K562 (cell line): Measurements from ENCODE around the gene GCGR. TPM values are rescaled to one million over a fixed set of nuclear protein-coding genes. Genes with fewer than 3 reads are reported as not detected.

Experiments used
- ATAC-seq: fragments of 200-7000 bp; cut with Tn5 transposase; 3 replicates; pipeline ENCODE4 v1.9.1; 2020; ENCODE audit warnings: moderate library complexity
- BruUV-seq: library from RNA; stranded (reverse); fragments of 400-500 nt; replicated peaks from 2 replicates; lab custom pipeline; 2021; lab: Mats Ljungman, UMichigan
- CTCF ChIA-PET: fragments of 300-600 bp; formaldehyde crosslinking; extraction: SDS; loops from one replicate; lab custom pipeline; 2021; ENCODE audit warnings: low intra/inter-chr PET ratio; lab: Yijun Ruan, JAX
- POLR2A ChIA-PET: fragments of 300-600, 350-650 bp; sonication (Branson Sonifier 250); formaldehyde crosslinking; extraction: SDS; loops from one replicate; lab custom pipeline; 2021; ENCODE audit warnings: antibody characterized with exemption, inconsistent platforms; lab: Yijun Ruan, JAX
- DNase-seq, 4 experiments: peaks; one replicate each; pipeline versions ENCODE4 v3.0.0 to v3.0.0-alpha.2; 2011 to 2018; ENCODE audit warnings: low spot score in 3 of 4, mixed read lengths in 3 of 4; ENCODE audit errors: extremely low read depth in 1 of 4
- FAIRE-seq: peaks from 2 replicates; lab custom pipeline; 2011; peaks lifted over from hg19 to GRCh38; lab: Jason Lieb, UNC
- H2AFZ ChIP-seq: 2 replicates; pipeline ENCODE4 v1.6.0; 2011; ENCODE audit warnings: low read depth, low read length, control low read depth, inconsistent platforms
- H3K27ac ChIP-seq: fragments of 200-600 bp; 3 replicates; pipeline ENCODE4 v1.8.0; 2011; ENCODE audit warnings: low read depth, mild to moderate bottlenecking, control low read depth, inconsistent platforms, low read length, moderate library complexity, mixed read lengths; ENCODE audit errors: extremely low read depth
- H3K27me3 ChIP-seq, 2 experiments: fragments of 300-600 bp in 1 of 2; 2 replicates in 1 of 2; 3 replicates in 1 of 2; pipeline versions ENCODE4 v1.6.0 to v1.8.0; 2011; ENCODE audit warnings: inconsistent platforms in 2 of 2, low read length in 2 of 2, mild to moderate bottlenecking in 1 of 2, mixed read lengths in 1 of 2, moderate library complexity in 1 of 2; ENCODE audit not compliant: control insufficient read depth in 2 of 2, insufficient read depth in 2 of 2
- H3K36me3 ChIP-seq: fragments of 300-600 bp; 3 replicates; pipeline ENCODE4 v1.8.0; 2011; ENCODE audit warnings: mild to moderate bottlenecking, low read length, inconsistent platforms; ENCODE audit not compliant: control insufficient read depth, insufficient read depth
- H3K4me1 ChIP-seq, 2 experiments: fragments of 200-600 bp in 1 of 2; replicated peaks in 1 of 2; 2 replicates in 1 of 2; 3 replicates in 1 of 2; pipeline versions ENCODE4 v1.5.1 to v1.8.0; 2011; ENCODE audit warnings: inconsistent platforms in 2 of 2, low read length in 2 of 2, mild to moderate bottlenecking in 1 of 2, mixed read lengths in 1 of 2, moderate library complexity in 1 of 2; ENCODE audit not compliant: control insufficient read depth in 2 of 2, insufficient read depth in 2 of 2
- H3K4me2 ChIP-seq: 2 replicates; pipeline ENCODE4 v1.6.1; 2011; ENCODE audit warnings: low read length, control low read depth, inconsistent platforms, mixed read lengths; ENCODE audit not compliant: insufficient read depth
- H3K4me3 ChIP-seq: fragments of 200-600 bp; sonication (generic), shearing (Covaris generic); 2 replicates; pipeline ENCODE4 v1.5.1; 2016; ENCODE audit warnings: control low read depth, inconsistent platforms
- H3K79me2 ChIP-seq: fragments of 200-600 bp; 3 replicates; pipeline ENCODE4 v1.8.0; 2011; ENCODE audit warnings: low read length, inconsistent platforms; ENCODE audit not compliant: control insufficient read depth, insufficient read depth
- H3K9ac ChIP-seq, 2 experiments: 2 replicates each; pipeline versions ENCODE4 v1.6.0 to v1.6.1; 2011; ENCODE audit warnings: low read depth in 2 of 2, low read length in 2 of 2, control low read depth in 1 of 2, inconsistent platforms in 1 of 2, mild to moderate bottlenecking in 1 of 2, mixed read lengths in 1 of 2; ENCODE audit not compliant: insufficient read depth in 1 of 2
- H3K9me1 ChIP-seq: one replicate; pipeline ENCODE4 v1.6.0; 2011; ENCODE audit warnings: inconsistent platforms, mild to moderate bottlenecking, low read length, moderate library complexity; ENCODE audit not compliant: control insufficient read depth, insufficient read depth
- H3K9me3 ChIP-seq: replicated peaks from 2 replicates; pipeline ENCODE4 v1.5.1; 2011; ENCODE audit warnings: low read depth, low read length, inconsistent platforms; ENCODE audit not compliant: control insufficient read depth, insufficient read depth
- H4K20me1 ChIP-seq: replicated peaks from 2 replicates; pipeline ENCODE4 v1.6.1; 2011; ENCODE audit warnings: low read length, inconsistent platforms, mixed read lengths; ENCODE audit not compliant: control insufficient read depth, insufficient read depth
- BRD4 ChIP-seq: fragments of 200-600 bp; sonication (generic); IDR thresholded peaks from 2 replicates; pipeline ENCODE4 v1.6.1; 2017; ENCODE audit warnings: inconsistent platforms
- CREB3 ChIP-seq: fragments of 450-650 bp; conservative IDR thresholded peaks from 2 replicates; pipeline ENCODE4 v1.6.1; 2016; ENCODE audit warnings: missing genetic modification characterization, low read depth, mild to moderate bottlenecking, missing compliant biosample characterization, moderate library complexity
- FOSL1 ChIP-seq: fragments of 200-800 bp; sonication (Bioruptor generic); conservative IDR thresholded peaks from 2 replicates; pipeline ENCODE4 v1.6.1; 2016; ENCODE audit warnings: missing genetic modification characterization, missing compliant biosample characterization
- GABPA ChIP-seq: fragments of 200-800 bp; sonication (Bioruptor generic); conservative IDR thresholded peaks from 2 replicates; pipeline ENCODE4 v1.6.1; 2016; ENCODE audit warnings: low read depth, missing genetic modification characterization, missing compliant biosample characterization
- GTF2E2 ChIP-seq: fragments of 200-800 bp; sonication (Bioruptor generic); IDR thresholded peaks from 2 replicates; pipeline ENCODE4 v1.6.1; 2016; ENCODE audit warnings: missing genetic modification characterization, missing compliant biosample characterization
- HNRNPLL ChIP-seq: fragments of 200-400 bp; formaldehyde crosslinking; IDR thresholded peaks from 2 replicates; pipeline ENCODE4 v1.6.1; 2017; ENCODE audit warnings: low read length, low read depth, mild to moderate bottlenecking; ENCODE audit not compliant: poor library complexity, severe bottlenecking
- KAT8 ChIP-seq: fragments of 450-650 bp; IDR thresholded peaks from 2 replicates; pipeline ENCODE4 v1.6.1; 2016; ENCODE audit warnings: low read depth, mild to moderate bottlenecking
- MCM3 ChIP-seq: fragments of 450-650 bp; IDR thresholded peaks from 2 replicates; pipeline ENCODE4 v1.6.1; 2016
- NCOR1 ChIP-seq: fragments of 450-650 bp; IDR thresholded peaks from 2 replicates; pipeline ENCODE4 v1.6.1; 2016; ENCODE audit warnings: mild to moderate bottlenecking, moderate library complexity
- NFRKB ChIP-seq: fragments of 450-650 bp; IDR thresholded peaks from 2 replicates; pipeline ENCODE4 v1.6.1; 2016; ENCODE audit warnings: low read depth
- NRF1 ChIP-seq, 2 experiments: fragments of 450-650 bp; IDR thresholded peaks in 1 of 2; conservative IDR thresholded peaks in 1 of 2; 2 replicates each; pipeline ENCODE4 v1.6.1; 2014; ENCODE audit warnings: mild to moderate bottlenecking in 2 of 2
- POLR2G ChIP-seq: fragments of 200-400 bp; formaldehyde crosslinking; IDR thresholded peaks from 2 replicates; pipeline ENCODE4 v1.6.1; 2017; ENCODE audit warnings: low read depth, mild to moderate bottlenecking, antibody characterized with exemption, low read length, moderate library complexity
- PURB ChIP-seq: sonication (generic); formaldehyde crosslinking; IDR thresholded peaks from 2 replicates; pipeline ENCODE4 v1.9.0; 2021; ENCODE audit warnings: low read depth, mild to moderate bottlenecking, missing genetic modification reagents
- PYGO2 ChIP-seq: fragments of 450-650 bp; IDR thresholded peaks from 2 replicates; pipeline ENCODE4 v1.6.1; 2016; ENCODE audit warnings: mild to moderate bottlenecking, missing genetic modification characterization, moderate library complexity, missing compliant biosample characterization
- RBBP5 ChIP-seq: fragments of 200-600 bp; sonication (generic); IDR thresholded peaks from 2 replicates; pipeline ENCODE4 v1.6.1; 2012; ENCODE audit warnings: borderline replicate concordance, mild to moderate bottlenecking, low read length, control low read depth, inconsistent platforms; ENCODE audit not compliant: insufficient read depth, poor library complexity, severe bottlenecking
- RBFOX2 ChIP-seq: fragments of 200-400 bp; formaldehyde crosslinking; IDR thresholded peaks from 2 replicates; pipeline ENCODE4 v1.6.1; 2017; ENCODE audit warnings: low read depth, mild to moderate bottlenecking, low read length, moderate library complexity
- RBM25 ChIP-seq: fragments of 200-400 bp; formaldehyde crosslinking; IDR thresholded peaks from 2 replicates; pipeline ENCODE4 v1.6.1; 2018; ENCODE audit warnings: low read length, low read depth, moderate library complexity; ENCODE audit not compliant: severe bottlenecking
- ZNF764 ChIP-seq: fragments of 250-450 bp; sonication (Bioruptor Pico); IDR thresholded peaks from 2 replicates; pipeline ENCODE4 v1.4.0; 2020; ENCODE audit warnings: low read depth, mild to moderate bottlenecking, moderate library complexity
- WGBS: fragments of 100-300 bp; shearing (Covaris generic); methylation state at CpG from one replicate; pipeline ENCODE4 v1.1.6; 2016; ENCODE audit warnings: low coverage, mixed read lengths; ENCODE audit not compliant: insufficient coverage; ENCODE audit errors: missing lambda C conversion rate; 5-methylcytosine and 5-hydroxymethylcytosine counted together
- in situ Hi-C: fragments of 300-500 bp; cut with MboI; formaldehyde crosslinking; loops from 4 replicates; pipeline ENCODE4 v1.15.0; 2018; ENCODE audit warnings: inconsistent platforms, mixed read lengths
- intact Hi-C: fragments of 100-400 bp; cut with micrococcal nuclease; formaldehyde crosslinking; loops from 2 replicates; pipeline ENCODE4 v1.14.2; 2022
- polyA plus RNA-seq, 8 experiments: library from polyadenylated mRNA; depleted of rRNA in 4 of 8; stranded (reverse) in 5 of 8; unstranded in 3 of 8; fragments of >200 nt; fragmentation: Nextera tagmentation in 2 of 8; fragmentation: Illumina TruSeq in 1 of 8; extraction: Ambion mirVana in 2 of 8; extraction: Trizol in 1 of 8; gene quantifications; 2 replicates each; pipeline versions ENCODE4 v1.2.1 to v1.2.3, GENCODE V29; 2011 to 2014; ENCODE audit warnings: inconsistent platforms in 1 of 8, missing spikeins in 1 of 8
- total RNA-seq, 7 experiments: library from RNA; depleted of rRNA in 6 of 7; stranded (reverse); fragments of >200 nt in 6 of 7; fragmentation: Illumina TruSeq in 2 of 7; extraction: Trizol in 2 of 7; gene quantifications; 2 replicates each; pipeline versions ENCODE4 v1.2.1 to v1.2.3, GENCODE V29; 2011 to 2021; ENCODE audit warnings: low replicate concordance in 1 of 7
- TF ChIP-seq, protein P1 (sequence below), 2 experiments: fragments of 250-450 bp in 1 of 2; fragments of 450-650 bp in 1 of 2; sonication (Bioruptor Pico) in 1 of 2; IDR thresholded peaks; 2 replicates each; pipeline versions ENCODE4 v1.6.1 to v1.8.0; 2016 to 2021; ENCODE audit warnings: mild to moderate bottlenecking in 2 of 2, moderate library complexity in 2 of 2, missing compliant biosample characterization in 1 of 2, missing genetic modification characterization in 1 of 2

The GCGR gene
- total and polyA plus RNA-seq, 9 of the 15 experiments (the other 6 are each of a cell fraction or from before 2014, with no cell fraction given), result not detected

DNA sequence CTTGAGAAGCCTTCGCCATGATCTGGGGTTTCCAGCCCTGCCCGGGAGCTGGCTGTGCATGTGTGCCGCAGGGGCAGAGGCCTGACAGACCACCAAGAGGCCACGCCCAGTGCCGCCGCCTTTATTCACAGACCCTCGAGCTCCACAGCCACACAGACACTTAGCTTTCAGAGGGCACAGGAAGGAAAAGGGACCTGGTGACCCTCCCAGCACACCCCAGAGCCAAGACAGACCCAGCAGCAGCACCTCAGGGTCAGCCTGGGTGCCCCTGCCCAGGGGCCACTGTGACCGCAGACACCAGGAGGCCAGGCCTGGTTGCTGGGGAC, 18.3 kb downstream of the GCGR start:
- in situ Hi-C loops (no loop called here), intact Hi-C loops (loop anchor here (5.0 kb wide), 1 partner anchor 40 kb away; the partner anchor contains the start of gene P4HB)
- H2AFZ ChIP-seq, result peak overlapping the region; percentile 90
- FAIRE-seq (no peak), DNase-seq (no peak)
- H3K9ac ChIP-seq, result peak overlapping the region; percentile 69 to 93
- peaks cover 19 to 70% of the 10 kb centered on the region in 2 experiments for H3K4me1 ChIP-seq
- H3K79me2 ChIP-seq, result no peaks in the 10 kb centered on the region
- CTCF ChIA-PET, result interaction anchor here (0.7 kb wide), 1 partner anchor 89 kb away, joined by 4 read pairs; no protein-coding TSS in a partner anchor
- BruUV-seq, result no TSS peak
- H3K9me3 ChIP-seq, result no peaks in the 10 kb centered on the region
- POLR2A ChIA-PET, result interaction anchor here (0.6 to 1.2 kb wide), 12 partner anchors 11 to 97 kb away, joined by 3 to 5 read pairs (median 3); partner anchors contain the start of gene MCRIP1
- H4K20me1 ChIP-seq, result no peaks in the 10 kb centered on the region
- peak; percentile 11 for TF ChIP-seq RBBP5
- no peak for TF ChIP-seq PURB (CRISPR knock-in tag)
- no peak for TF ChIP-seq ZNF764 (CRISPR knock-in tag)
- no peak for TF ChIP-seq MCM3
- TF ChIP-seq NCOR1, result no peak
- no peak for TF ChIP-seq GABPA
- no peak for TF ChIP-seq PYGO2 (tag)
- peak; percentile 12; the same call in 1 of the 2 replicates for TF ChIP-seq RBFOX2
- no peak for TF ChIP-seq KAT8
- TF ChIP-seq GTF2E2 (tag), result no peak; the same call in 1 of the 2 replicates
- no peak for TF ChIP-seq BRD4
- 0 out of 2 replicates have a peak, but pooled peaks have one; percentile 10 for TF ChIP-seq CREB3 (tag)
- TF ChIP-seq, protein P1, sequence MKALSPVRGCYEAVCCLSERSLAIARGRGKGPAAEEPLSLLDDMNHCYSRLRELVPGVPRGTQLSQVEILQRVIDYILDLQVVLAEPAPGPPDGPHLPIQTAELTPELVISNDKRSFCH (CRISPR knock-in tag; IDR thresholded peaks at IDR 0.05), result no peak
- TF ChIP-seq, protein P1 (tag; IDR thresholded peaks at IDR 0.05), result 0 out of 2 replicates have a peak, but pooled peaks have one; percentile 85
- TF ChIP-seq HNRNPLL, result no peak
- TF ChIP-seq RBM25, result no peak
- 0 out of 4 replicates have a peak, but pooled peaks of 1 of the 2 experiments have one; percentile 6 for TF ChIP-seq NRF1 (conservative IDR thresholded peaks at IDR 0.05 in 1 of 2, IDR thresholded peaks at IDR 0.05 in 1 of 2)
- TF ChIP-seq POLR2G, result no peak
- TF ChIP-seq NFRKB, result 0 out of 2 replicates have a peak, but pooled peaks have one; percentile 53
- TF ChIP-seq FOSL1, result 0 out of 2 replicates have a peak, but pooled peaks have one; percentile 9
- TF ChIP-seq, all 486 proteins: peak for 7
- H3K4me3 ChIP-seq, result no peak overlapping the region
- no peaks in the 10 kb centered on the region for H3K27me3 ChIP-seq
- 43% methylated on average over 7 of the region's 8 CpGs for WGBS
- ATAC-seq, result peak; percentile 6; the same call in 2 of the 3 replicates
- H3K4me2 ChIP-seq, result peak overlapping the region; percentile 67; the same call in 1 of the 2 replicates
- peak overlapping the region; percentile 84 for H3K27ac ChIP-seq
- H3K36me3 ChIP-seq, result no peaks in the 10 kb centered on the region
- no peaks in the 10 kb centered on the region for H3K9me1 ChIP-seq
